GM18519 (cell line): Measurements from ENCODE around the gene MOV10.
"Not testable (repeated sequence)": the region's sequence is repeated elsewhere in the genome, so short reads cannot be mapped to it uniquely, and the experiment has no call there.

ENCODE experiments used
- ATAC-seq: cut with Tn5 transposase; IDR thresholded peaks from one replicate; pipeline ENCODE4 v1.9.1; 2021; ENCODE audit warnings: mild to moderate bottlenecking, moderate library complexity; ENCODE audit not compliant: unreplicated experiment, low FRiP score

The MOV10 gene

GRCh38 chr1:112711670-112712069, 37.2 kb downstream of the MOV10 start:
- ATAC-seq = no peak

- ATAC-seq = no peak
These were observed 37.7 kb downstream of the MOV10 start for GRCh38 chr1:112712191-112712590.

GRCh38 chr1:112712701-112713128, 38.3 kb downstream of the MOV10 start:
- ATAC-seq = no peak

DNA sequence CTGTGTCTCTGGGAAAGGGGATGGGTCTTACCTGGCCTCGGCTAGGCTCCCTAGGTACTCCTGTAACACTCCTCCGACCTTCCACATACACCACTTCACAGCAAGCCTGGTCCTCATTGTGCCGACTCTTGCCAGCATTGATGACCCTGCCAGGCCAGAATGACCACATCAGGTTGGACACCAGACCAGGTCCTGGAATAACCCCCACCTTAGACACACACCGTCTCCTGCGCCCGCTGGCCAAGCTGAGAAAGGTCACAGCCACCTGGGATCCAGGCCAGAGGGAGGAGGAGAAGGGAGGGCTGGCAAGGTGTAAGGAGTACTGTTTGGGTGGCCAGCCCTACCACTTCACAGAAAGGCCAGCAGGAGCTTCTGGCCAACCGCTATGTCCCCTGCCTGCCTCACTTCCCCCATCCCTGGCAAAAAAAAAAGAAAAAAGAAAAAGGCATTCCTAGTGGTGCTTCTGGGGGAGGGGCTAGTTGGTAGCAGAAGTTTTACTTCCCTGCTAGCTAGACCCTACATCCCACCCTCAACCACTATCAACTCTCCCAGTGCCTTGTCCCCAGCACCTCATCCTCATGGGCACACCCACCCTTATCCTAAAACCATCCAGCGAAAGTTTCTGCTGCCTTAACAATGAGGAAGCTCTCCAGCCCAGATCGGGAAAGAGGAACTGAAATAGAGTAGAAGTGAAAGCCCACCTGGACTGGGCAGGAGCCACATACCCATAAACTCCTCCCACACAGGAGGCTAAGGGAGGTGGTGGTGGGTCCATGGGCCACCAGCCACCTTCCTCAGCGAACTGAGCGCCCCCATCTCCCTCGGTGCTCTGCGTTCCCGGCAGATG, 39.2 kb downstream of the MOV10 start:
- no peak for ATAC-seq

GRCh38 chr1:112714313-112715263, 40.1 kb downstream of the MOV10 start:
- ATAC-seq = no peak

DNA sequence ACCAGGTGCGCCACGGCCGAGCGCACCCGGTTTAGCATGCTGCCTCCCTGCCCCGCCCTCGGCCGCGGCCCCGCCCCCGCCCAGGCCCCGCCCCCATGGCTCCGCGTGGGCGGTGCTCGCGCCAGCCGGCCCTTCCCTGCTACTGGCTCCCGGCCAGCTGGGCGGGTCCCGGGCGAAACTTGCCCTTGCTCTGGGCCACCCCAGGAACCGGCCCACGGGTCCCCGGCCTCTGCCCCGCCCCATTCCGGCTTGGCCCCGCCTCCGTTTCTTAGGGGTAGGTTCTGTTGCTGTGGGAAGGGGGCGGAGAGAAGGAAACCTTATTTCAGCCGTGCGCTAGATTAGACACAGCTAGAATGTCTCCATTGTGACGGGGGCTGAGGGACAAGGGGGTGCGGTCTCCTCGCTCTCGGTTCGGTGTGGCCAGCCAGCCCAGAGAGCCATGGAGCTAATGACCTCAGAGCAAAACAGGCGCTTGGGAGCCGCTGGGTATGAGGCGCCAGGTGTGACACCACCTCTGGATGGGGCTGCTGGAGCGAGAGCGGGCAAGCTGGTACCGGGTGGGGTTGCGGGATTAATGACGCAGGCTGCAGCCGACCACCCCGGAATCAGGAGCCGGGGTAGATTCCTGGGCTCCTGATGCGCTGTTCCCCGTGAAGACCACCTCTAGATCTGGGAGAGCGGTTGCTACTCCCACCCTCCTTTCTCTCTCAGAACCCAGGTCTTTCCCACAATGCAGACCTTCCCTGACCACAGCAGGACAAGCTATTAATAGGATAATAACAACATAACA, 41.0 kb downstream of the MOV10 start, which contains the start of gene PPM1J:
PPM1J (minus strand) TSS at position 69 of the 790 bp plus-strand sequence; CDS start at position 38, 31 bp downstream.
- peak; percentile 59 for ATAC-seq

DNA sequence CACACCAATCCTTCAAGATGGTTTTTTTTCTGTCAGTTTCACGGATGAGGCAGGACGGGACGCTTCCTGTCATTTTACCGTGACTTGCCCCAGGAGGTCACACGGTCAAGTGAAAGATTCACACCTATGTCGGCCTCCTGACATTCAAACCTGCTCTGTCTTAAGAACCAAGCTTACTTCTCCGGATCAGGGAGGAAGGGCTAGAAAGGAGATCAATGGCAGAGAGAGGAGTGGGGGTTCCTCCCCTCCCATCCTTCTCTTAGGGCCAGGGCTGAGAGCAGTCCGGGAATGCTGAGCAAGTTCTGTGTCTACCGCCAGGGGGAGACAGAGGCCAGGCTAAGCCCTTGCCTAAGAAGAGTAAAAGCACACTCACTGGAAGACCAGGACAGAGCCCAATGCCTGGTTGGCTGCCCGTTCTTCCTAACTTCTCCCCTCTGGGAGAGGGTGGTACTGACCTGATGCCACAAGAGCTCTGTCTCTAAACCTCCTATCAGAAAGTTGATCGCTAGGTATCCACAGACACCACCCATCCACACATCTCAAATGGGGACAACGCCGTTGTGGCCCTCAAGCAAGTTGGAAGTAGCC, 41.8 kb downstream of the MOV10 start:
- no peak for ATAC-seq

DNA sequence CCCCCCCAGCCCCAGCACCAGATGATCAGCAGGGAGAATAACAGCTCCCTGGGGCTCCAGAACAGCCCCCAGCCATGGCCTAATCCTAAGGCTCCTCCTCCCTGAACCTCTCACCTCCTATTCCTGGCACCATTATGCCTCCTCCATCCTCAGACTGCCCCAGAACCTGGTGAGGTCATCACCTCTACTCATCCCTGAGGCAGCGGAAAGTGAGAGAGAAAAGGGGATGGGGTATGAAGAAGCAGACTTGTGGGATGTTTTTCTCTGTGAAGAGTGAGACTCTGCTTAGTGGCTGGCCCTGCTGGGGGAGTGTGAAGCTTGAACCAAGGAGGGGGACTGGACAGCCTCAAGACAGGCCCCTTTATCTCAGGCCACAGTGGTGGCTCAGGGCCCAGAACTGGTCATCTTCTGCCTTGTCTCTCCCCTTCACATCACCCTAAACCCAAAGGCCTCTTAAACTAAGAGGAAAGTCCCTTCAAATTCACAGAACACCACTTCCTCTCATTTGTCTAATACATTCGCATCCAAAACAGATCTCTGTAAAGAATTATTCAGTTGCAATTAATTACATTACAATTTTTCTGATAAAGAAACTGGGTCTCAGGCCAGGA, 42.9 kb downstream of the MOV10 start:
- no peak for ATAC-seq

GRCh38 chr1:112718691-112719418, 44.4 kb downstream of the MOV10 start:
- ATAC-seq = no peak

DNA sequence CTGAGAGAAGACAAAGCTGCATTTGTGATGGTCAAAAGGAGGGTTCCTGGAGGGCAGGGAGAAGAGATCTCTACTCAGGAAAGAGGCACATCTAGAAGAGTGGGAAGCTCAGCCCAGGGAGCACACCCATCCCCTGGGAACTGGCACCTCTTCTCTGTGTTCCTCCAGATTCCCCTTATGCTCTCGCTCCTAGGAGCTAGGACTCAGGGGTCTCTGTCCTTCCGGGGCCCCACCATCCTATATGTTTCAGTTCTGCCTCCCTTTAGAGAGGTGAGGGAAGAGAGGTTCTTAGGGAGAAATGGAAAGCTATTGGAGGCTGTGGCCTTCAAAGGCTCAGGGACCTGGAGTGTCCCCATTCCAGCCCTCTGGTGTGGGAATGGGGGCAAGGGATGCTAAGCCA, 45.2 kb downstream of the MOV10 start:
- ATAC-seq = no peak

DNA sequence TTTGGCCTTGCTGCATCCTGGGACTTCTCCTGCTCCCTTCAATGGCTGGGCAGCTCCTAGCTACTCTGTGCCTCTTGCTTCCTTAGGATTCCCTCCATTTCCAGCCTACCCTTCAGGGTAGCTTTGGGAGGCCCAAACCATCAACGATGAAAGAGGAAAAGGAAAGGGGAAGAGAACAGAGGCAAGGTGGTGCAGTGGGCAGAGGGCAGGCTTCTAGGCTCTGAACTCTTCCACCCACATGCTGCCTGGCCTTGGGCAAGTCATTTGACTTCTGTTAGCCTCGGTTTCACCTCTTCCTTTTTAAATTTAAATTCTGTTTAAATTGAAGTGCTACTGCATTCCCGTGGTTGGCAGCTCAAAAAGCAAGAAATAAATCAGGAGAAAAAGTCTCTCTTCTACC, 46.3 kb downstream of the MOV10 start:
- no peak for ATAC-seq

DNA sequence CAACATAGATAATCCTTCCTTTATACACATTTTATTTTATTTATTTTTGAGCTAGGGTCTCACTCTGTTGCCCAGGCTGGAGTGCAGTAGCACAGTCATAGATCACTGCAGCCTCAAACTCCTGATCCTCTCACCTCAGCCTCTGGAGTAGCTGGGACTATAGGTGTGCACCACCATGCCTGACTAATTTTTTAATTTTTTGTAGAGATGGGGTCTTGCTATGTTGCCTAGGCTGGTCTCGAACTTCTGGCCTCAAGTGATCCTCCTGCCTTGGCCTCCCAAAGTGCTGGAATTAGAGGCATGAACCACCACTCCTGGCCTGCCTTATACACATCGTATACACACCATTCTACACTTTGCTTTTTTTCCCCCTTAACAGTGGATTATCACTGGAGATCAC, 46.8 kb downstream of the MOV10 start:
- ATAC-seq = not testable (repeated sequence)

DNA sequence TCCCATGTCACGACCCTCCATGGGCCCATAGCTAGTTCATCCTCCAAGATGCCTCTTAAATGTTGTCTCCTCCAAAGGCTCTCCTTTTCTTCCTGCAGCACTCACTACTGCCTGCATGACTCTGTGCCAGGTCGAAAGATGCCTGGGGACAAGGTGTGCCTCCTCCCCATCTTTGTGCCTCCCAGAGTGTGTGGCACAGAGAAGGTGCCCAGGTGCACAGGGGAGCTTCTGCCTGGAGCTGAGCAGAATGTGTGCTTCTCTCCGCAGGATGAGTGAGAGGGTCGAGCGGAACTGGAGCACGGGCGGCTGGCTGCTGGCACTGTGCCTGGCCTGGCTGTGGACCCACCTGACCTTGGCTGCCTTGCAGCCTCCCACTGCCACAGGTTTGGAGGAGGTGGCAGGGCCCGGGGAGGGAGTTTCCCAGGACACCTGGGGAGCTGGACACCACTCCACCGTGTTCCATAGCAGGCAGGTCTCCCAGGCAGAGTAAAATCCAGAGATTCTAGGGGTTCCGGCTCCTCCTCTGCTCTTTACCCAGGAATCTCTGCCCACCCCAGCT, 47.6 kb downstream of the MOV10 start:
- no peak for ATAC-seq

DNA sequence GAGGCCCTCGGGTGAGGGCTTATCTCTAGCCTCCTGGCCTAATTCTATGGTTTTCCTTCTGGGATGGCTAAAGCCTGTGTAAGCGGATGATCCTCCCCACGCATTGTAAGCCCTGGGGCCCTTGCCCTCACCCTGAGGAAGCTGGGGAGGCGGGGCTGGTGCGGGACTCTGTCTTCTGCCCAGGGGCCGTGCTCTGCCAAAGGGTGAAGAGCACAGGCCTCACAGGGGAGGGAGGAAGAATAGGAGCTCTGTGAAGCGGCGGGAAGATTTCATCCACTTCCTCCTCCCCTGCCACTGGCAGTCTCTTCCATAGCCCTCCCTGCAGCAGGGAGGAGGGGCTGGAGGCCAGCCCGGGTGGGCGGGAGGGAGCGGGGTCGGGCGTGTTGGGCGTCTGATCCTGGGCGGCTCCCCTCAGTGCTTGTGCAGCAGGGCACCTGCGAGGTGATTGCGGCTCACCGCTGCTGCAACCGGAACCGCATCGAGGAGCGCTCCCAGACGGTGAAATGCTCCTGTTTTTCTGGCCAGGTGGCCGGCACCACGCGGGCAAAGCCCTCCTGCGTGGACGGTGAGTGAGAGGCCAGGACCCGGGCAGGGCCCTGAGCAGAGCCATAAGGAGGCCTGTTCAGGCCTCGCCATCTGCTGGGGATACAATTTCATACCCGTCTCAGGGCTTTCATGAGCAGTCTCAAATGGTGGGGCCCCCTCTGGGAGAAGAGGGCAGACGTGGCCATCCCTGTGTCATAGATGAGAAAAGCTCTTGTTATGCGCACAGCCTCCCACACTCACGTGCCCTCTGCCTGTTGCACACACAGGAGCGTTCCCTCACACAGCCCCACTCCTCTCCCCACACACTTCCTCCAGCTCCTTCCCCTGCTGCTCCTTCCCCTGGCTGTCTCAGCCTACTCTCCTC, 48.4 kb downstream of the MOV10 start:
- ATAC-seq = no peak

DNA sequence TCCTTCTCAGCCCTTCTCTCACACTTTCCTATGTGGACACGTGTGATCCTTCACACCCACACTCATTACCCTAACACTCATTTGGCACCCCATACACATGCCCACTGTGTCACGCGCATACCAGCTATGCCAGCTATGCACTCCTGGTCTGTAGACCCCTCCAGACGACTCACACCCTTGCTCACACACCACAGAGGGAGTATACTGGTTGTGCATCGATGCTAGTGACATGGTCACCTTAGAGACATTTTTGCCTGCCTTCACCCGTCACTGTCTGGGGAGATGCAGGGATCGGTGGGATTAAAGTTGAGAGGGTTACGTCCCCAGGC, 49.0 kb downstream of the MOV10 start:
- no peak for ATAC-seq

GRCh38 chr1:112724240-112724639, 49.8 kb downstream of the MOV10 start:
- ATAC-seq = not testable (repeated sequence)

- ATAC-seq = no peak
These were observed 53.3 kb downstream of the MOV10 start for GRCh38 chr1:112727716-112728115.
